ENCODE data around the gene GMCL2.

GRCh38 chr5:178187014-178187413 is at the start of gene GMCL2:
- TF ChIP-seq CTCF (IDR thresholded peaks at IDR 0.05): no peak
- TF ChIP-seq POLR2A (IDR thresholded peaks at IDR 0.05): no peak
